CD4-positive, alpha-beta T cell treated with Interleukin-4 for 4 hours (primary cell): Measurements from ENCODE around the gene RASL10A.

Source experiments
- DNase-seq: peaks from one replicate; pipeline ENCODE4 v3.0.0-alpha.2; 2020

RASL10A gene

DNA sequence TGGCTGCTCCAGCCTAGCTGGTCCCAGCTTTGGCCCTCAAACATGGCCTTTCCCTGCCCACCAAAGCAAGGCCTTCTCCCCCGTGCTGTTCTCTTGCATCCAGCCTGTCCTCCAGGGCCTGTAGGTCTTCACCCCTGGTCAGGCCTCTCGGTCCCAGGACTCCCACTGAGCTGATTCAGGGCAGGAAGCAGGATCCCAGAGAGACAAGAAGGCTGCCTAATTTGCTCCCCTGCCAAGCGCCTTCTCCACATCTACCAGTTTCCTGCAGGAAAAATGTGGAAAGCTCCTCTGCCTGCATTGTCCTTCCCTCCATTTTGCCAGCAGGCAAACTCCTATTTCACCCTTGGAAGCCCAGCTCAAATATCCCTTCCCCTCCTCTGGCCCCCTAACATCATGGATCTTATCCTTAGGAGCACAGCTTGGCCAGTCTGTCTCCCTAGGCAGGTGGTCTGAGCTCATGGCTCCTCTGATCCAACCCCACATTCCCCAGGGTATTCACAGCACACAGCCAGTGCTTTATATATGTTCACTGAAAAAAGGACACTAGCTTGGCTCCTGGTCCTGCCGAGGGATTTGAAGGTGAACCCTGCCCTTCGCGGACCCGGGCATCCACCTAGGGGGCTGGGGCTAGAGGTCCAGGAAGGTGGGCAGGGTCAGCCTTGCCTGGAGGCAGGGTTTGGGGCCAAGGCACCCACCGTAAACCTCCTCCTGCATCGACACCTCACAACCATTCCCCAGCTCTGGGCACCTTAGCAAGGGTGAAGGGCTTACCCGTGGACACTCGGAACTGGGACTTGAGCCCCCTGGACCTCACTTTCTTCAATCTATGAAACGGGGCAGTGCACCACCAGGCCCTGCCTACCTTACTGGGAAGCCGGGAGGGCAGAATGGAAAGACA lies 48.7 kb downstream of the RASL10A start:
- no peak for DNase-seq

DNA sequence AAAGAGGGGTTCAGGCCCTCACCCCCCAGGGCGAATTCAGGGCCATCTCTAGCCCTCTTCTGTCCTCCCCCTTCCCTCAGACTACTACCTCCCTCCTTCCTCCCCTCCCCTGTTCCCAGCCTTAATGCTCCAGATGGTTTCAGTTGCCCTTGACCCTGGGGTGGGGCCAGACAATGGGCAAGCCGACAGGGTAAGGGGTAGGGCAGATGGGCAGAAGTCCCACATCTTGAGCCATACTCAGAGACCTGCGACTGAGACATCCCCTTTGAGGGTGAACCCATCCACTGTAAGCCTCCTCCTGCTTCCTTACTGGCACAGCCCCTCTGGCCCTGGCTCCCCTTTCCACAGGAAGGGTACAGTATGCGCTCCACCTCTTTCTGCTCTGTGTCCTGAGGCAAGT lies 49.6 kb downstream of the RASL10A start:
- DNase-seq: no peak

DNA sequence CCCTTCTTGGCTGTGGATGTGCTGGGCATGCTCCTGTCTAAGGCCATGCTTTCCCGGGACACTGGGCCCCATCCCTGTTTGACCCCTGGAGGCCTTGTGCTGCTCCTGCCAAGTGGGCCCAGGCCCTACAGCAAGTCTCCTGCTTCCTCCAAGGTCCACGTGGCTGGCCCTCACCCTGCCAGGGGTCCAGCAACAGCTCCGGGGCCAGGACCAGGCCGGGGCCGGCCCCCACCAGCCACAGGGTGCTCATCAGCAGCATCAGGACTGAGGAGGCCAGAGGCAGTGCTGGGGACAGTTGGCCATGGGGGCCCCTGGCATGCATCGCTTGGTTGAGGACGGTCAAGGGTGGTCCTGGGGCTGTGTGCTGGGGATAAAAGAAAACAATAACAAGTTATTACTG lies 50.2 kb downstream of the RASL10A start:
- no peak for DNase-seq

DNA sequence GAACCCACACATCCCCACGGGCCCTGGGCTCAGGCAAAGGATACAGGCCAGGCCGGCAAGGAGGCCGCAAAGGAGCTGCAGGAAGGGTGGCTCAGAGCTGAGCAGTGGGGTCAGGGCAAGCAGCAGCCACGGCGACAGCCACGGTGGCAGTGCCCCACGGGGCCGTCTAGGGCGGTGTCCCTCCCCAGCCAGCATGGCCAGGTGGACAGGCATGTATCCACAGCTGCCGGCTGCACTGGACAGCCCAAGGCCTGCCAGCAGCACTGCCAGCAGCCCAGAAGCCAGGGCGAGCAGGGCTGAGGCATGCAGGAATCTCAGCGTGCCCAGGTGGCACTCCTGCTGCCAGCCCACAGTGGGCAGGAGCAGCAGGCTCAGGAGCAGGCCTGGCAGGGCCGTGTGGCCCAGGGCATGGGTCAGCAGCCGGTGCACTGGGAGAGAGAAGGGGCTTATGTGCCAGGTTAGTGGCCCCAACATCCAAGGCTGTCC lies 51.7 kb downstream of the RASL10A start:
- no peak for DNase-seq
